ENCODE results near the gene WDFY2. TPM values are rescaled to one million over a fixed set of nuclear protein-coding genes. Genes with fewer than 3 reads are reported as not detected.

WDFY2 gene
- total RNA-seq, 4 donors from 2014 or later = 6.0 to 11.3 (median 9.7) TPM

GRCh38 chr13:51681037-51681678 lies 96.9 kb downstream of the WDFY2 start:
- TF ChIP-seq CTCF (IDR thresholded peaks at IDR 0.05) = no peak
- no peak for TF ChIP-seq POLR2A (IDR thresholded peaks at IDR 0.05)
- H3K4me3 ChIP-seq = no peak overlapping the region
- H3K36me3 ChIP-seq = no peaks in the 10 kb centered on the region
- H3K27ac ChIP-seq = no peak overlapping the region
- no peaks in the 10 kb centered on the region for H3K4me1 ChIP-seq
- H3K27me3 ChIP-seq = no peaks in the 10 kb centered on the region
- DNase-seq = no peak
- H3K9me3 ChIP-seq = no peaks in the 10 kb centered on the region

GRCh38 chr13:51682686-51683085 lies 98.4 kb downstream of the WDFY2 start:
- Histone ChIP-seq H3K27ac (no peak overlapping the region), H3K9me3 (no peaks in the 10 kb centered on the region), H3K27me3 (no peaks in the 10 kb centered on the region), H3K36me3 (no peaks in the 10 kb centered on the region), H3K4me1 (no peaks in the 10 kb centered on the region), H3K4me3 (no peak overlapping the region)
- TF ChIP-seq CTCF (IDR thresholded peaks at IDR 0.05) = no peak
- no peak for TF ChIP-seq POLR2A (IDR thresholded peaks at IDR 0.05)
- DNase-seq = no peak

GRCh38 chr13:51683597-51683996 lies 99.3 kb downstream of the WDFY2 start:
- H3K4me1 ChIP-seq = no peaks in the 10 kb centered on the region
- TF ChIP-seq POLR2A (IDR thresholded peaks at IDR 0.05) (no peak), CTCF (IDR thresholded peaks at IDR 0.05) (no peak)

GRCh38 chr13:51684076-51684475 lies 99.8 kb downstream of the WDFY2 start:
- Histone ChIP-seq H3K27ac (no peak overlapping the region), H3K4me3 (no peak overlapping the region), H3K36me3 (no peaks in the 10 kb centered on the region), H3K27me3 (no peaks in the 10 kb centered on the region), H3K4me1 (no peaks in the 10 kb centered on the region), H3K9me3 (no peaks in the 10 kb centered on the region)
- TF ChIP-seq CTCF (IDR thresholded peaks at IDR 0.05) = no peak
- no peak for TF ChIP-seq POLR2A (IDR thresholded peaks at IDR 0.05)
- DNase-seq = no peak

More at GRCh38 chr13:51683597-51683996, 99.3 kb downstream of the WDFY2 start:
- no peak for DNase-seq
- Histone ChIP-seq H3K4me3 (no peak overlapping the region), H3K27me3 (no peaks in the 10 kb centered on the region), H3K27ac (no peak overlapping the region), H3K9me3 (no peaks in the 10 kb centered on the region), H3K36me3 (no peaks in the 10 kb centered on the region)

- Histone ChIP-seq H3K27ac (no peak overlapping the region), H3K36me3 (no peaks in the 10 kb centered on the region), H3K27me3 (no peaks in the 10 kb centered on the region), H3K9me3 (no peaks in the 10 kb centered on the region), H3K4me3 (no peak overlapping the region), H3K4me1 (no peaks in the 10 kb centered on the region)
- no peak for DNase-seq
- TF ChIP-seq POLR2A (IDR thresholded peaks at IDR 0.05) (no peak), CTCF (IDR thresholded peaks at IDR 0.05) (no peak)
Measured at GRCh38 chr13:51687947-51688714, 103.9 kb downstream of the WDFY2 start.
